GM12878 (cell line): ENCODE measurements around the gene ATXN7L1. TPM values are rescaled to one million over a fixed set of nuclear protein-coding genes. Genes with fewer than 3 reads are reported as not detected.
"Not testable (repeated sequence)": the region's sequence is repeated elsewhere in the genome, so short reads cannot be mapped to it uniquely, and the experiment has no call there.

Experiments used
- ATAC-seq: fragments of 200-7000 bp; cut with Tn5 transposase; 3 replicates; pipeline ENCODE4 v1.9.1; 2020; ENCODE audit warnings: mild to moderate bottlenecking, moderate library complexity
- BruUV-seq: library from RNA; stranded (reverse); fragments of 400-500 nt; replicated peaks from 2 replicates; lab custom pipeline; 2021; lab: Mats Ljungman, UMichigan
- CTCF ChIA-PET: fragments of 300-600 bp; sonication (Branson Sonifier 250); formaldehyde crosslinking; extraction: SDS; loops from one replicate; lab custom pipeline; 2021; ENCODE audit warnings: inconsistent platforms; lab: Yijun Ruan, JAX
- POLR2A ChIA-PET: fragments of 350-600 bp; formaldehyde crosslinking; extraction: SDS; loops from one replicate; lab custom pipeline; 2021; ENCODE audit warnings: inconsistent platforms; lab: Charles Lee
- RAD21 ChIA-PET: fragments of 300-600 bp; sonication (Branson Sonifier 250); formaldehyde crosslinking; loops from one replicate; lab custom pipeline; 2023; ENCODE audit warnings: antibody characterized with exemption; ENCODE audit not compliant: unreplicated experiment; lab: Charles Lee
- SMC1A ChIA-PET: fragments of 300-600 bp; sonication (Branson Sonifier 250); formaldehyde crosslinking; loops from one replicate; lab custom pipeline; 2023; ENCODE audit not compliant: unreplicated experiment, uncharacterized antibody; lab: Charles Lee
- DNase-seq: peaks from one replicate; pipeline ENCODE4 v3.0.0-alpha.2; 2011; ENCODE audit warnings: low read depth, low spot score
- FAIRE-seq: peaks from 3 replicates; lab custom pipeline; 2011; peaks lifted over from hg19 to GRCh38; lab: Jason Lieb, UNC
- H2AFZ ChIP-seq: 2 replicates; pipeline ENCODE4 v1.6.0; 2011; ENCODE audit warnings: low read depth, low read length, control low read depth; ENCODE audit not compliant: control insufficient read depth
- H3K27ac ChIP-seq: 2 replicates; pipeline ENCODE4 v1.5.1; 2011; ENCODE audit warnings: control low read depth; ENCODE audit not compliant: control insufficient read depth, insufficient read depth
- H3K27me3 ChIP-seq, 2 experiments: replicated peaks in 1 of 2; 2 replicates each; pipeline versions ENCODE4 v1.6.0 to v1.6.1; 2011; ENCODE audit warnings: low read length in 1 of 2; ENCODE audit not compliant: control insufficient read depth in 2 of 2, insufficient read depth in 2 of 2
- H3K36me3 ChIP-seq, 2 experiments: 2 replicates each; pipeline ENCODE4 v1.5.1; 2011; ENCODE audit warnings: low read length in 1 of 2; ENCODE audit not compliant: control insufficient read depth in 2 of 2, insufficient read depth in 2 of 2
- H3K4me1 ChIP-seq: 2 replicates; pipeline ENCODE4 v1.6.1; 2011; ENCODE audit warnings: mild to moderate bottlenecking, low read length, moderate library complexity, mixed read lengths; ENCODE audit not compliant: control insufficient read depth, insufficient read depth
- H3K4me2 ChIP-seq: 2 replicates; pipeline ENCODE4 v1.6.0; 2011; ENCODE audit warnings: control low read depth; ENCODE audit not compliant: control insufficient read depth, insufficient read depth
- H3K4me3 ChIP-seq: fragments of 200-600 bp; sonication (generic); 2 replicates; pipeline ENCODE4 v1.5.1; 2016
- H3K79me2 ChIP-seq: 2 replicates; pipeline ENCODE4 v1.6.0; 2011; ENCODE audit warnings: low read length; ENCODE audit not compliant: control insufficient read depth, insufficient read depth
- H3K9ac ChIP-seq: 2 replicates; pipeline ENCODE4 v1.8.0; 2011; ENCODE audit warnings: low read length, control low read depth, mixed read lengths; ENCODE audit not compliant: control insufficient read depth, insufficient read depth
- H3K9me3 ChIP-seq: replicated peaks from 3 replicates; pipeline ENCODE4 v1.5.1; 2011; ENCODE audit warnings: mild to moderate bottlenecking, low read length; ENCODE audit not compliant: control insufficient read depth, insufficient read depth
- H4K20me1 ChIP-seq: 2 replicates; pipeline ENCODE4 v1.6.0; 2011; ENCODE audit not compliant: control insufficient read depth, insufficient read depth
- BMI1 ChIP-seq: fragments of 450-650 bp; IDR thresholded peaks from 2 replicates; pipeline ENCODE4 v1.6.1; 2016; ENCODE audit warnings: mild to moderate bottlenecking, moderate library complexity, borderline replicate concordance
- CEBPB ChIP-seq, 2 experiments: fragments of 150-350 bp in 1 of 2; IDR thresholded peaks; 2 replicates each; pipeline ENCODE4 v1.6.1; 2012 to 2014; ENCODE audit warnings: low read depth in 2 of 2, low read length in 2 of 2, borderline replicate concordance in 1 of 2, inconsistent platforms in 1 of 2
- NBN ChIP-seq: fragments of 450-650 bp; IDR thresholded peaks from 2 replicates; pipeline ENCODE4 v1.6.1; 2016
- POLR2AphosphoS2 ChIP-seq: IDR thresholded peaks from 2 replicates; pipeline ENCODE4 v1.6.1; 2011; ENCODE audit warnings: low read depth, mild to moderate bottlenecking, low read length, improper control_type of control experiment, moderate library complexity
- ZNF24 ChIP-seq: fragments of 450-650 bp; IDR thresholded peaks from 2 replicates; pipeline ENCODE4 v1.6.1; 2017; ENCODE audit warnings: antibody characterized with exemption, mild to moderate bottlenecking
- WGBS: methylation state at CpG from one replicate; pipeline ENCODE4 v1.1.6; 2016; ENCODE audit warnings: low lambda C conversion rate; ENCODE audit not compliant: insufficient replicate concordance, insufficient coverage; ENCODE audit errors: missing lambda C conversion rate; 5-methylcytosine and 5-hydroxymethylcytosine counted together
- in situ Hi-C: fragments of 300-500 bp; cut with MboI; formaldehyde crosslinking; loops from 9 replicates; pipeline ENCODE4 v1.14.3; 2018; ENCODE audit warnings: mixed read lengths
- intact Hi-C: fragments of 100-400 bp; cut with micrococcal nuclease; formaldehyde crosslinking; loops from one replicate; pipeline ENCODE4 v1.14.2; 2022; ENCODE audit not compliant: unreplicated experiment
- polyA plus RNA-seq, 11 experiments: library from polyadenylated mRNA; depleted of rRNA in 4 of 11; unstranded in 6 of 11; stranded (reverse) in 5 of 11; fragments of >200 nt; fragmentation: Nextera tagmentation in 4 of 11; fragmentation: Illumina TruSeq in 1 of 11; extraction: Ambion mirVana in 4 of 11; extraction: Trizol in 1 of 11; gene quantifications; 1 replicate in 1 of 11; 2 replicates in 10 of 11; pipeline versions ENCODE4 v1.2.1 to v1.2.3, GENCODE V29; 2011 to 2016; ENCODE audit warnings: inconsistent platforms in 2 of 11, missing spikeins in 2 of 11, low read depth in 1 of 11
- total RNA-seq, 4 experiments: library from RNA; depleted of rRNA in 3 of 4; stranded (reverse); fragments of >200 nt in 3 of 4; fragmentation: Illumina TruSeq in 1 of 4; extraction: Trizol in 1 of 4; gene quantifications; 2 replicates each; pipeline versions ENCODE4 v1.2.1 to v1.2.3, GENCODE V29; 2013 to 2021
- TF ChIP-seq, protein P1 (sequence below): IDR thresholded peaks from 2 replicates; pipeline ENCODE4 v1.6.1; 2012; ENCODE audit warnings: low read depth, low read length, improper control_type of control experiment
- TF ChIP-seq, protein P2 (sequence below): fragments of 450-650 bp; IDR thresholded peaks from 2 replicates; pipeline ENCODE4 v1.6.1; 2017; ENCODE audit warnings: borderline replicate concordance

ATXN7L1 gene
- total and polyA plus RNA-seq, 10 of the 15 experiments (the other 5 are each of a cell fraction or from before 2014, with no cell fraction given) = 0.40 to 2.9 (median 1.2) TPM

DNA sequence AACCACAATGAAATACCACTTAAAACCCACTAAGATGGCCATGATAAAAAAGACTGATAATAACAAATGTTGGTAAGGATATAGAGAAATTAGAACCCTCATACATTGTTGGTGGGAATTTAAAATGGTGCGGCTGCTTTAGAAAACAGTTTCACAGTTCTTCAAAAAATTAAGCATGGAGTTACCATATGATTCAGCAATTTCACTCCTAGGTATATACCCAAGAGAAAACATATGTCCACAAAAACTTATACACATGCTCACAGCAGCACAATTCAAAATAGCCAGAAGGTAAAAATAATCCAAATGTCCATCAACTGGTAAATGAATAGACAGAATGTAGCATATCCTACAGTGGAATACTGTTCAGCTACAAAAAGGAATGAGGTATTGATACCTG, 30.0 kb downstream of the ATXN7L1 start:
- H3K27ac ChIP-seq = no peak overlapping the region
- RAD21 ChIA-PET = no interaction called here
- FAIRE-seq = no peak
- H2AFZ ChIP-seq = no peak overlapping the region
- H3K36me3 ChIP-seq = no peaks in the 10 kb centered on the region
- H3K9ac ChIP-seq = no peak overlapping the region
- no peaks in the 10 kb centered on the region for H4K20me1 ChIP-seq
- in situ Hi-C loops = no loop called here
- WGBS = 100% methylated on average over 1 of the region's 1 CpG
- peaks cover 4% of the 10 kb centered on the region; the same call in 1 of the 2 replicates for H3K4me1 ChIP-seq
- no peaks in the 10 kb centered on the region; the same call in 2 of the 3 replicates for H3K9me3 ChIP-seq
- H3K4me3 ChIP-seq = no peak overlapping the region
- no peak overlapping the region for H3K4me2 ChIP-seq
- no TSS peak for BruUV-seq
- ATAC-seq = no peak
- POLR2A ChIA-PET = no interaction called here
- TF ChIP-seq BMI1 (no peak), POLR2AphosphoS2 (no peak), NBN (no peak), CEBPB (IDR thresholded peaks at IDR 0.05; ENCODE audit: borderline replicate concordance in 1 of 2, low read depth in 2 of 2, low read length in 2 of 2) (no peak), ZNF24 (no peak)
- TF ChIP-seq, protein P1, sequence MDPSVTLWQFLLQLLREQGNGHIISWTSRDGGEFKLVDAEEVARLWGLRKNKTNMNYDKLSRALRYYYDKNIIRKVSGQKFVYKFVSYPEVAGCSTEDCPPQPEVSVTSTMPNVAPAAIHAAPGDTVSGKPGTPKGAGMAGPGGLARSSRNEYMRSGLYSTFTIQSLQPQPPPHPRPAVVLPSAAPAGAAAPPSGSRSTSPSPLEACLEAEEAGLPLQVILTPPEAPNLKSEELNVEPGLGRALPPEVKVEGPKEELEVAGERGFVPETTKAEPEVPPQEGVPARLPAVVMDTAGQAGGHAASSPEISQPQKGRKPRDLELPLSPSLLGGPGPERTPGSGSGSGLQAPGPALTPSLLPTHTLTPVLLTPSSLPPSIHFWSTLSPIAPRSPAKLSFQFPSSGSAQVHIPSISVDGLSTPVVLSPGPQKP = no peak
- TF ChIP-seq, protein P2, sequence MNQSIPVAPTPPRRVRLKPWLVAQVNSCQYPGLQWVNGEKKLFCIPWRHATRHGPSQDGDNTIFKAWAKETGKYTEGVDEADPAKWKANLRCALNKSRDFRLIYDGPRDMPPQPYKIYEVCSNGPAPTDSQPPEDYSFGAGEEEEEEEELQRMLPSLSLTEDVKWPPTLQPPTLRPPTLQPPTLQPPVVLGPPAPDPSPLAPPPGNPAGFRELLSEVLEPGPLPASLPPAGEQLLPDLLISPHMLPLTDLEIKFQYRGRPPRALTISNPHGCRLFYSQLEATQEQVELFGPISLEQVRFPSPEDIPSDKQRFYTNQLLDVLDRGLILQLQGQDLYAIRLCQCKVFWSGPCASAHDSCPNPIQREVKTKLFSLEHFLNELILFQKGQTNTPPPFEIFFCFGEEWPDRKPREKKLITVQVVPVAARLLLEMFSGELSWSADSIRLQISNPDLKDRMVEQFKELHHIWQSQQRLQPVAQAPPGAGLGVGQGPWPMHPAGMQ = no peak
- intact Hi-C loops = no loop called here
- SMC1A ChIA-PET = no interaction called here
- H3K27me3 ChIP-seq = peaks cover 0 to 8% of the 10 kb centered on the region in 2 experiments; a peak in 2 of 4 replicates
- no peaks in the 10 kb centered on the region for H3K79me2 ChIP-seq
- CTCF ChIA-PET = interaction anchor here (0.9 kb wide), 1 partner anchor 86 kb away, joined by 3 read pairs; no protein-coding TSS in a partner anchor
- no peak for DNase-seq

DNA sequence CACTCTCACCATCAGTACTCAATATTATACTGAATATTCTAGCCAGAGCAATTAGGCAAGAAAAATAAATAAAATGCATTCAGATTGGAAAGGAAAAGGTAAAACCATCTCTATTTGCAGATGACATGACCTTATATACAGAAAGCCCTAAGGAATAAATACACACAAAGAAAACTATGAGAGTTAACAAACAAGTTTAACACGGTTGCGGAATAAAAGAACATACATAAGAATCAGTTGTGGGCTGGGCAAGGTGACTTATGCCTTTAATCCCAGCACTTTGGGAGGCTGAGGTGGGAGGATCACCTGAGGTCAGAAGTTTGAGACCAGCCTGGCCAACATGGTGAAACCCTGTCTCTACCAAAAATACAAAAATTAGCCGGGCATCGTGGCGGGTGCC, 31.7 kb downstream of the ATXN7L1 start:
- DNase-seq, H3K4me3 ChIP-seq, in situ Hi-C loops, H2AFZ ChIP-seq, H3K9me3 ChIP-seq, H3K79me2 ChIP-seq, intact Hi-C loops, FAIRE-seq, CTCF ChIA-PET, POLR2A ChIA-PET, H3K27ac ChIP-seq, H3K4me2 ChIP-seq, ATAC-seq, H3K4me1 ChIP-seq, H3K9ac ChIP-seq, BruUV-seq, RAD21 ChIA-PET, H3K36me3 ChIP-seq, H4K20me1 ChIP-seq: not testable (repeated sequence)
- WGBS = 81% methylated on average over 5 of the region's 5 CpGs
- SMC1A ChIA-PET = interaction anchor here (1.6 kb wide), 1 partner anchor 22 kb away, joined by 3 read pairs; no protein-coding TSS in a partner anchor
- H3K27me3 ChIP-seq = peaks cover 3 to 13% of the 10 kb centered on the region in 2 experiments
